Muscle of back (tissue), 11 donors: Measurements from ENCODE around the gene THBS2. TPM values are rescaled to one million over a fixed set of nuclear protein-coding genes. Genes with fewer than 3 reads are reported as not detected.
"Not testable (repeated sequence)": the region's sequence is repeated elsewhere in the genome, so short reads cannot be mapped to it uniquely, and the experiment has no call there.

Experiments used
- DNase-seq, 3 donors: peaks; one replicate each; pipeline versions ENCODE4 v3.0.0 to v3.0.0-alpha.2; 2013
- polyA plus RNA-seq, 10 donors: library from polyadenylated mRNA; unstranded; fragments of 120-200 nt; gene quantifications; one replicate each; pipeline ENCODE4 v1.2.1, GENCODE V29; 2013; ENCODE audit not compliant: insufficient read length in 10 of 10

The THBS2 gene
- polyA plus RNA-seq, 10 donors, result 41.3 to 109 (median 70.0) TPM

DNA sequence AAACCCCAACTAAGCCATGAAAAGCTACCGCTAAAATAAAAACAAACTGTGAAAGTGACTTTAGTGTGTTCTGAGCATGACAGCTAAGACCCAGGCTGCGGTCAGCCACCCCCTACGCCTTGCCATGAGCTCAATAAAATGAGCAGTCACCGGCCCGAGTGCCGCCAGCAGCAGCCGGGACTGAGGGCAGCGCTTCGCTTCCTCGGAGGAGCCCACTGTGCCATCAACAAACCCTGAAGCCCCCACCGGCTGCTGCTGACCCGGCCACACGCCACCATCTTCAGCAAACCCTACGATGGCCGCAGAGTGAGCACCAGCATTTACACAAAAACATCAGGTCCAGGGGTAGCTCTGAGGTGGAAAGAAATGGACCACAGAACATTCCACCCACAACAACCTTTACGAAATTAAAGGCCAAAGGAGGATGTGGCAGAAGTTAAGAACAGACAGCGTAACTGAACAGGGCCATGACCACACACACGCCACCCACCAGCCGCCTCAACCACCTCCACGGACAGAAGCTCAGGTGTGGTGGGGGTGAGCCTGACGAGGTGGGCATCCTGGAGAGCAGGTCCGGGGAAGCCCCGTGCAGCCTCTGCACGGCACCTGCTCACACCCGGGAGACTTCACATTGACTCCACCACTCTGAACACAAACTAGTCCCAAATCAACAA lies 67.0 kb downstream of the THBS2 start:
- DNase-seq, result no peak

DNA sequence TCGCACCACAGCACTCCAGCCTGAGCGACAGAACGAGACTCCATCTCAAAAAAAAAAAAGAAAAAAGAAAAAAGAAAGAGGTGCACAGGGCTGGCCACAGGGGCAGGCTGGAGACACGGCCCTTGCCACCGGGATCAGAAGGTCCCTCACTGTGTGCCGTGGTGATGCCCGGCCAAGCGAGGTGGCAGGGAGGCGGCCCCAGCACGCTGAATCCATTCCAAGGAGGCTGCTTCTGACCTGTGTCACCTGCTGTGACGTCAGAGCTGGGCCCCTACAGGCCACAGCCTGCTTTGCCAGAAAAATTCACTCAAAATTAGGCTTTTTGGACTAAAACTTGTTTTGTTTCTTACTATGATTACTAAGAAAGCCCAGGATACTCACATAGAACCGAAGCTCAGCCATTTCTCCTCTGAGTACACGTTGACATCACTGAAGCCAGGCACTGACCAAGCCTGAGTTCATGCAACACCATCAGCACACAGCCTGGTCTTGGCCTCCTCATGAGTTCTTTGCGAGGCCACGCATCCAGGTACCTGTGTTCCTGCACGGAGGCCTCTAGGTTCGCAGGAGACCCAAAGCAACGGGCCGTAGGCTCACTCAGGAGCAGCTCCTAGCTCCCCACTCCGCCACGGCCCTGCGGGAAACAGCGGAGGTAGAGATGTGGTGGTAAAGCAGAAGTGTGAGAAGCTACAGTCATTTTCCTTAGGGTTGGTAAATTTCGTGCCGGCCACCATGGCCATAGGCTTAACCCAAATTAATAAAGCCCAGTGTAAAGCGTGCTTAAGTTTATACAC lies 67.8 kb downstream of the THBS2 start:
- no peak for DNase-seq

- no peak for DNase-seq
Measured at GRCh38 chr6:169185011-169185521, 68.6 kb downstream of the THBS2 start.

DNA sequence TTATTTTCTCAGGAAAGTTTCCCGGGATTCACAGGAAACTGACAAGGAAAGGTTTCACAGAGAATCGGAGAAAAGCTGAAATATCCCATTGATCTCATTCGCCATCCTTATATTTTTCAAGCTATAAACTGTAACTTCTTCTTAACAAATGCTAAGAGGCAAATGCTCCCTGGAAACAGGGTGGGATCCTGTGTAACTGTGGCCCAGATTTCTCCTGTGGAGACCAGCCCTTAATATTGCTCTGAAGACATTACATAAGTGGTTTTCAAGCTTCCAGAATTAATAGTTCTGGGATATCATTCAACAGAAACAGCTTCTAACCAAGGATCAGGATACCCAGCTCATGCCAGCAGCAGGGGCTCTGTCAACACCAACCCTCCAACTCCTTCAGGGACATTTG lies 69.2 kb downstream of the THBS2 start:
- DNase-seq, result peak in 1 of 3 donors; percentile 52

- DNase-seq, result no peak
Measured at GRCh38 chr6:169183233-169183632, 70.4 kb downstream of the THBS2 start.

GRCh38 chr6:169179831-169180230 lies 73.8 kb downstream of the THBS2 start:
- not testable (repeated sequence) for DNase-seq

GRCh38 chr6:169177516-169178166 lies 76.0 kb downstream of the THBS2 start:
- peak in 2 of 3 donors; percentile 54 to 77 for DNase-seq

- no peak for DNase-seq
Measured at GRCh38 chr6:169176361-169176991, 77.2 kb downstream of the THBS2 start.

- DNase-seq, result no peak
Measured at GRCh38 chr6:169175360-169175887, 78.2 kb downstream of the THBS2 start.

DNA sequence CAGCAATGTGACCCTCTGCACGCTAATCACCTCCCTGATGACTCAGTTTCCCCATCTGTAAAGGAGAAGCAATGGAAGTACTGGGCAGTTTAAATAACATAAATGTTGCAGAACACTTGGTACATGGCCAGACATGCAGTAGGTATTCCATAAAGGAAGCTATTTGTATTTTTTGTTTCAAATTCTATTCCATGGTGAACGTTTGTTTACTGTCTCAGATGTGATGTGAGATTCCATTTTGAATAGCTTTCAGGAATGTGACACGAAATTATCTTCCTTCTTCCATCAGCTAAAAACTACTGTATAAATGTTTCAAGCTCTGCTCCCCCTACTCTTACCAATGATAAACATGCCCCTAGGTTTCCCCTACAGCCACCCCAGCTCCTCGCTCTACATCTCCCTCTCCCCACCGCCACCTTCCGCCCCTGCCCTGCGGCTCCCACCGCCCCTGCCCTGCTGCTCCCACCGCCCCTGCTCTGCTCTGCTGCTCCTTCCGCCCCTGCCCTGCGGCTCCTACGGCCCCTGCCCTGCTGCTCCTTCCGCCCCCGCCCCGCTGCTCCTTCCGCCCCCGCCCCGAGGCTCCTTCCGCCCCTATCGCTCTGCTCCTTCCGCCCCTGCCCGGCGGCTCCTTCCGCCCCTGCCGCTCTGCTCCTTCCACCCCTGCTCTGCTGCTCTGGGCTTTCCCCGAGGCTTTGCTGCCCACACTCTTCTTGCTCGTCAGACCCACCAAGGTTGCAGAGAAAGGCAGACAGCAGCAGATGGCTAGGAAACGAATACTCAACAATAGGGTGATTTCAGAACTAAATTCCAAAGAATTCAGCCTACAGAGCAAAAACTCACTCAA lies 78.9 kb downstream of the THBS2 start:
- DNase-seq, result no peak

- DNase-seq, result no peak
Measured at GRCh38 chr6:169173532-169174268, 79.9 kb downstream of the THBS2 start.

DNA sequence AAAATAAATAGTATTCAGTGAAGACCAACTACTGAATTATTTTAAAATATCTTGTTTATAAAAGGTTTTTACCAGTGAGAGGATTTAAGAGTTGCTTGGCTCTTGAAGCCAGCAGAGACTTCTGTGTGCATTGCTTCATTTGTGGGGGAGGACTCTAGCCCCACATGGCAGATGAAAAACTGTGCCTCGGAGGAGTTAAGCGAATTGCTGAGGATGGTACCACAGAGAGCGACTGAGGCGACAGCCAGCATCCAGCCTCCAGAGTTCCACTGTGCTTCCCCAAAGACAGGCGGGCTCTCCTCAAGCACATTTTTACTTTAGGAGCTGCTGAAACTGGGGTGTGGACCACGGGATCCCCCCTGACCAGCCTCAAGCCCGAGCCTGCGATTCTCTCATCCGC lies 80.7 kb downstream of the THBS2 start:
- DNase-seq, result no peak

DNA sequence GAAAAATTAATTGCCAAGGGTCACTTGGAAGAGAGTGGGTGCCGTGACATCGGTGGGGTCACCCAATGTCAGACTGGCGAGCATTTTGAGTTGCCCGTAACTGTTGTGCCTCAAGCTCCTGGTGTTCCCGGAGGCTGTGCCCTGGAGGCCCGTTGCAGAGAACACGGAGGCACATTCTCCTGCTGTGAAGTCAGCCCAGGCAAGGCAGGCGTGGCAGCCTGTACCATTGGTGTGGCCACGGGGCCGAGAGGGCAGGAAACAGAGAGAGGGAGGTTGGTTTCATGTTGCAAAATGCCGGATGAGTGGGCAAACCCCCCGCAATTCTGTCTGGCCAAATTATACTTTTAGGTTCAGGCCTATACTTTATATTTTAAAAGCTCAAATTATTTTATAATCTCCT lies 81.2 kb downstream of the THBS2 start:
- DNase-seq, result no peak

GRCh38 chr6:169171951-169172350 lies 81.7 kb downstream of the THBS2 start:
- DNase-seq, result no peak

- no peak for DNase-seq
Measured at GRCh38 chr6:169171016-169171415, 82.6 kb downstream of the THBS2 start.

DNA sequence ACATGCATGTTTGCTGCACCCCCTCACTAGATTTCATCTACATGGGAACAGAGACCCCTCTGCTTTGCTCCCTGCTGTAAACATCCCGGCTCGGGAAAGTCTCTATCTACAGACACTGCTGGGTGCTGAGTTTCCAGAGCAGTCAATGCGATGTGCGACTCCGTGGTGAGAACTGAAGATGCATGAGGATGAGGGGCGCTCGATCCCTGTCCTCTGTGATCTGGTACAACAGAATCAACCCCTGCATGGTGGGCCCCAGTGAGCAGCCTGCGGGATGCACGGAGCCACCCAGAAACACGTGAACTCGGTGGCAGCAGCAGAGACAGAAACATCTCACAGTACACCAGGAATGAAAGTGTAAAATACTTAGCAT lies 83.1 kb downstream of the THBS2 start:
- DNase-seq, result no peak

DNA sequence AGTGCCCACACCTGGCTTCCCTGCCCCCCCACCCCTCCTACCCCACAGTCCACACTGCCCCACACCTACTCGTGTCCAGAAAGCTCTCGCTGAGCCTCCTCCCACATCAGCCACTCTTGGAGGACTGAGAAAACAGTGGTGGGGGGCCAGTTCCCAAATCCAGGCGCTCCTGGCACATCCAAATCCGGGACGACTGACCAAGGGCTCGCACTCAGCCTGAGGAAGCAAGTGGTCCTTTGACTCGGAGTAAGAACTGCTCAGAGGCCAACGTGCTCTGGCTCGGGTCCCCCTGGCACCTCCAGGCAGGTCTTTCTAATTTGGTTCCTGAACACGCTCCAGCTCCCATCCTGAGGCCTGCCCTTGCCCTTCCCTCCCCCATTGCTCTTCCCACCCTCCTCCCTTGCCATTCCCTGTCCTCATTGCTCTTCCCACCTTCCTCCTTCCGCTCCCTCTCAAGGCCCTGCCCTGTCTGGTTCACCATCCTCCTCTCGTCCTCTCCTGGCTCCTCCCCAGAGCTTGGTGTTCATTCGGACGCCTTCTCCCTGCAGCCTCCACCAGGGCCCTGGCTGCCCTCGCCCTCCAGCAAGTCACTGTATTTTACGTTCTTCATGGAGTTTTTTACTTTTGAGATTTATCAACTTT lies 83.6 kb downstream of the THBS2 start:
- DNase-seq, result no peak

GRCh38 chr6:169169375-169169774 lies 84.3 kb downstream of the THBS2 start:
- peak in 1 of 3 donors; percentile 51 for DNase-seq

DNA sequence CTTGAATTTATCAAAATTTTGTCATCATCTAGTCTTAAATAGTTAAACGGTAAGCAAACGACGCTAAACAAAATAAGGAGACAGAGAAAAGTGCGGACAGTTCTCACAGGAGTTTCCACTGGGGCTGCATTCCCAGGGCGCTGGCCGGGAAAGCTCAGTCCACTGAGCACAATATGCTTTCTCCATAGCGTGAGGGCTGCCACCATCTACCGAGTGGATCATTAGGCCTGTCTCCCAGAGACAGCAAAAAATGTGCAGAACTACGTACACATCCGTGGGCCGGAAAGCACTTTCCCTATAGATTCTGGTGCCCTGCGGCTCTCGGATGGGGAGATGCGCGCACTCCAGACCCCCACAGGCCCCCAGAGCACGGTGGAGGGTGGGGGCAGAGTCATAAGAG lies 84.9 kb downstream of the THBS2 start:
- DNase-seq, result no peak

GRCh38 chr6:169168302-169168630 lies 85.4 kb downstream of the THBS2 start:
- no peak for DNase-seq
